ENCODE results near the gene PKD2.
"Not testable (repeated sequence)": the region's sequence is repeated elsewhere in the genome, so short reads cannot be mapped to it uniquely, and the experiment has no call there.

PKD2 gene

GRCh38 chr4:88077911-88078524 is 70.6 kb downstream of the PKD2 start:
- no peak for DNase-seq

DNA sequence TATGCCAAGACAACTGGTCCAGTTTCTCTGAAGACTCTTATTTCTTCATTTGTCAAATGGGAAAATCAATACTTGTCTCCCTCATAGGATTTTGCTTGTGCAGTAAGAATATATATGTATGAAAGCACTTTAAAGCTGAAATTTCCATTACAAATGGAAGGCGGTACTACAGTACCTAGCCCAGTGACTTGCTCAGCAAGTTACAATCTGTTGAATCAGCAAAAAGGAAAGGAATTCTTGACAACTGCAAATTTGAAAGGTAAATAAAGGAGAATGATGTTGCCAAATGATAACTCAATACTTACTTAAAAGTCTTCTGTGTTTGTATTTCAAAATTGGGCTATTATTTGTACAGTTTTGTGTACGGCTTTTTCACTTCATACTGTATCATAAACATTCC is 71.1 kb downstream of the PKD2 start:
- DNase-seq, result no peak

DNA sequence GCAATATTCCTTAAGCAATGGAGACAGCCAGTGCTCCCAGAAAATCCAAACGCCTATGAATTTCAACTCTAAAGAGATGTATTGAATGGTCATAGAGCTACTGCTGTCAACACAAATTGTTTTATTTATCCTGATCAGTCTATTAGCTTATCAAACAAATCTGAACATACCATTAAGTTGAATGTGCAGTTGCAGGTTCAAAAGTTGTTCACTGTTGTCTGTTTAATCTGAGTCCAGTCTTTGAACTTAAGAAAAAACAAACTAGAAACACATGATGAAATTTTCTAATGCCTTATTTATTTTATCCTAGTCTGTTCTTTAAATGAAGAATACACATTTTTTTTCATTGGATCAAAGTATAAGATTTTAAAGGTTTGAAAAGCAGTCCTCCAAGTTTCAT is 73.2 kb downstream of the PKD2 start:
- DNase-seq, result no peak

GRCh38 chr4:88087004-88087403 is 79.6 kb downstream of the PKD2 start:
- no peak for DNase-seq

DNA sequence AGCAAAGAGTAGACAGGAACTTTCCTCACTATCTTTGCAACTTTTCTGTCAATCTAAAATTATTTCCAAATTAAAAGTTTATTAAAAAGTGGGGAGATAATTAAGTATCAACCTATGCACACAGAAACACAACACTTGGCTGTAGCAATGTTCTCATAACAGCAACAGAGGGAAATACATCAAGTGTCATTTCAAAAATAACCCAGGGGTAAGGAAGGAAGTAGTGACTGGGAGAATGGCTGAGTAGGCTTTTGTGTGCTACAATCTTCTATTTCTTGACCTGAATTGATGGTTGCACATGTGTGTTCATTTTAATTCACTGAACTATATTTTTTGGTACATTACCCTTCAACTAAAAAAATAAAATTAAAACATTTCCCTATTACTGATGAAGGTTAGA is 83.5 kb downstream of the PKD2 start:
- DNase-seq, result no peak

DNA sequence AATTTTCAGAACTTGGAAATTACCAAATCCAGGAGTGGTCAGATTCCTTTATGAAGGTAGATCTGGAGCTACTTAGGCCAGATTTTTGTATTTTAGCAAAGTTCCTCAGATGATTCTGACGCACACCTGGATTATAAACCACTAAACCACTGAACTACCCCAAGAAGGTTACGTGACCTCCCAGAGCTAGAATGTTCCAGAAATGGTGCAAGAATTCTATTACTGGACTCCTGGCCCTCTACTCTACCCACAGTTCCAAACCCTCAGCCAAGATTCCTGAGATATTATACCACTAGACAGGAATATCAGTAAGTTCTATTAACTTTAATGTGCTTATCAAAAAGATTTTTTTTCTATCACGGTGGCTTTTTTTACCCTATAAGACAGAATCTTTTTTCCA is 83.9 kb downstream of the PKD2 start:
- DNase-seq, result no peak

DNA sequence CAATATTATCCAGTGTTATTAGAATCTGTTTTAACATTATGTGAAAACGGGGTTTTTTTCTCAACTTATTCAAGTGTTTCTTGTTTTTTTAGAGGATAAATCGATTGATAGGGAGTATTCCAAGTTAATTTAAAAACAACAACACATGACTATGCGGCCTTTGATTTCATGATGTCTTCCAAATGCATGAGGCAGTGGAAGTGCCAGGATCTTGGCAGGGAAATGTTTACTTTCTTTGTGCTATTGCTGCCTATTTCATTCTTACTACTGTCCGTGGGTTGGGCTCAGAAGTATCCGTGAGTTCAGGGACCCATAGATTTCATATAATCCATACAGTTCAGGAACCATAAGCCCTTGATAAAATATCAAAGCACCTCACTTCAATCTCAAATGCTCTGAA is 86.4 kb downstream of the PKD2 start:
- DNase-seq, result no peak

DNA sequence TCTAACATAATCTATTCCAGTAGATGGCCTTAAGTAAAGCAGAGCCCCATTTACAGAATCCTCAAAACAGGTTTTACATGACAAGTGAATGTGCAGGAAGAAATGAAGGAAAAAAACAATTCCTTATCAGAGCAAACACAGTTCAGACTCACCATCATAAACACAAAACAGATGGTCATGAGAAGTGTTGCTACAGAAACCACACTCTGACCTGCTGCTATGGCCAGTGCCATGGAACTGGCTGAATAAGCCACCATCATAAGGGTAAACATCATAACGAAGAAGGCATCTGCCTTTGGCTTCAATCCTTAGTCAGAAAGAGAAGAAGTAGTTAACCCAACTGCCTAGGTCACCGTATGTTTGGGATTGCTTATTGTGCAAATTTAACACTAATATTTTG is 89.9 kb downstream of the PKD2 start:
- peak; percentile 24 for DNase-seq

GRCh38 chr4:88097781-88098180 is 90.3 kb downstream of the PKD2 start:
- DNase-seq, result no peak

DNA sequence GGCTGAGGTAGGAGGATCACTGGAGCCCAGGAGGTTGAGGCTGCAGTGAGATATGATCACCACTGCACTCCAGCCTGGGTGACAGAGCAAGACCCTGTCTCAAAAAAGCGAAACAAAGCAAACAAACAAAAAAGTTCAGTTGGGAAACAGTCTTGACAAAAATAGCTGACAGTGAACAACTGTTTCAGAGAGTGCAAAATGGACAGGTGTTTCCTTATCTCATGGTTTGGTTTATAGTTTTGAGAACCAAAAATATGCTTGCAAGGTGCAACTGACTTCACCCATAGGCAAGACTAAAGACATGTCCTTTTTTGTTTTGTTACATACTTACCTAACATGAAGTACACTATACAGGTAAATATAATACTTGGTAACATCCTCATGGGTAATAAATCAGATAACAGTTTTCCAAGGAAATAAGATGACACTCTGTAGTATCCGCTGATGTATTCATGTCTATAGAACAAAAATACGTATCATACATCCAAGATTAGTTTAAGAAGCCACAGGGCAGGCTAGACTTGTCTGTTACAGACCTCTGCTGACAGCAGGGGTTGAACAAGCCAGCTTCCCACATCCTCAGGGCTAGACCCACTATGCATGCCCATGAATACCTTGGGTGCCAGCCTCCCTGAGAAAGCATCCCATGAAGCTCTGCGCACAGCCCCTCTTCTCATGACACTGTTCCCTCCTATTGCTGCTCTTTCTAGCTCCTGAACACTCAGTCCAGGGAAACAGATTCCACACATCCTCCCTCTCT is 91.7 kb downstream of the PKD2 start:
- DNase-seq, result no peak

- DNase-seq, result no peak
These were observed 93.7 kb downstream of the PKD2 start for GRCh38 chr4:88101165-88101564.

DNA sequence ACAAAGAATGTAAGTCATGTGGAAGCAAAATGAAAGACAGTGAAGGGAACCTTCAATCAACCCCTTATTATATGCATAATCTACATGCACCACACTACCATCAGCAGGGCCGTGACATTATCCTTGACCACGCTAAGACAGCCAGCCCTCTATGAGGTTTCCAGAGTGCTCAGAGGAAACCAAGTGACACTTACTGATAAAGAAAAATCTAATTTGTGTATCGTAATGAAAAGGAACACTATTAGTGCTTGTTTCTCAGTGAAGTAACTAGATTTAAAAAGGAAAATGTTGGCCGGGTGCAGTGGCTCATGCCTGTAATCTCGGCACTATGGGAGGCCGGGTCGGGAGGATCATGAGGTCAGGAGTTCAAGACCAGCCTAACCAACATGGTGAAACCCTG is 94.6 kb downstream of the PKD2 start:
- no peak for DNase-seq

DNA sequence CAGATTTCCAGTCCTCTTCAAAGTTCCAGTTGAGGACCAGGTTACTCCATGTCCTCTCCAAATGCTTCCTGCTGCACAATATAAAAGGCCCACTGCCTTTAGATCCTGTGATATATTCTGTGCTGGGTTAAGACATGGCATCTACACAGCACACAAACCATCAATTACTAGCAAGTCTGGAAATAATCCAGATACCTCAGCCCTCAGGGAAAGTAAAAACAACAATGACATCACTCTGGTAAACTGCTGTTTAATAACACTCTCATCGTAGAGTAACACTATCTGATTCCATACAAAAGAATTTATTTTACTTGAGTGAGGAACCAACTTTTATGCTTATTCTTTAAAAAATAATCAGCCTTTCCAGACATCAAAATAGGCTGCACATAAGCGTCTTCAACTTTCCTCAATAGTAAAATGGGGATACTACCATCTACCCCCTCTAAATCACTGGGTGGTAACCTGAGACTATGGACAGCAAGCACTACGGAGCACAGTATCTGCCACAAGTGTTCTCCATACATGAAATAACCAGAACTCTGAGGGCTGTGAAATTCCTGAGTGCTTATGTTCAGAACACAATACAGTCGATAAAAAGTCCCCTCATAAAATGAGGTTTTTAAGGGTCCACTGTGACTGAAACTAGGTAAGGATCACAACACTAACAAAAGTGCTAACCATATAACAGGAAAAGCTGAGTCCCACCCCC is 97.6 kb downstream of the PKD2 start:
- peak; percentile 5 for DNase-seq

DNA sequence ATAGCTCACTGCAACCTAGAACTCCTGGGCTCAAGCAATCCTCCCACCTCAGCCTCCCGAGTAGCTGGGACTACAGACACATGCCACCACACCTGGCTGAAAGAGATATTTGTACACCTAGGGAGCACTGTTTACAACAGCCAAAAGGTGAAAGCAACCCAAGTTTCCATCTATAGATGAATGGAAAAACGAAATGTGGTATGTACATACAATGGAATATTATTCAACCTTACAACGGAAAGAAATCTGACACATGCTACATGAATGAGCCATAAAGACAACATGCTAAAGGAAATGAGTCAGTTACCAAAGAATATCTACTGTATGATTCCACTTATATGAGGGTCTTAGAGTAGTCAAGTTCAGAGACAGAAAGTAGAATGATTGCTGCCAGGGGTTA is 98.8 kb downstream of the PKD2 start:
- DNase-seq, result no peak

DNA sequence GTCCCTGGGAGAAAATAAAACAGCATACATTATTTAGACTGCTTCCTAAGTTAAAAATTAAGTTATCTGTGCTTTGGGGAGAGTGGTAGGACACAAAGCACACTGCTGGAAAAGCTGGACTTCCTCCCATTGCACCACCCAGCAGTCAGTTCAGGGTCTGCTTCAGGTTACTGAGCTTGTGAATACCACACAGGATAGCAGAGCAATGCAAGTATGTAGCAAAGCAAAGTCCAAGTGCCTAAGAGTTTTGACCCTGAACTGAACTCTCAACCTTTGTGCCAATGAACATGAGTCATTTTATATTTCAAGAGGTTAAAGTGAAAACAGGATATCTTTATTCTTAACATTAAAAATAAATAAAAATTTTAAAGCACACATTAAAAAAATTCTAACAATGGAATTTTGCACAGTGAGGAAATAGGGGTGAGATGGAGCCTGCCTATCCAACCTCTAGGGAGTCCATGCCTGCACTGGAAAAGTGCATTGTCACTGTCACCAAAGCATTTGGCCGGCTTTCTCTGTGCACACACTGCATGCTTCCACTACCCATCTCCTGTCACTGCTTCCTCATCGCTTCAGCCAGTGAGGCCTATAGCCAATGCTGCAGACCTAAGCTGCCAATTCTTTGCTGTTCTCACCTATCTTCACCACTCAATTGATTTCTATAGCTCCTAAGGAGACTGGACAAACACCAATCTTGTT is 100.1 kb downstream of the PKD2 start:
- peak; percentile 71 for DNase-seq

- not testable (repeated sequence) for DNase-seq
These were observed 100.7 kb downstream of the PKD2 start for GRCh38 chr4:88108108-88108465.

GRCh38 chr4:88108747-88109122 is 101.3 kb downstream of the PKD2 start:
- DNase-seq, result no peak

DNA sequence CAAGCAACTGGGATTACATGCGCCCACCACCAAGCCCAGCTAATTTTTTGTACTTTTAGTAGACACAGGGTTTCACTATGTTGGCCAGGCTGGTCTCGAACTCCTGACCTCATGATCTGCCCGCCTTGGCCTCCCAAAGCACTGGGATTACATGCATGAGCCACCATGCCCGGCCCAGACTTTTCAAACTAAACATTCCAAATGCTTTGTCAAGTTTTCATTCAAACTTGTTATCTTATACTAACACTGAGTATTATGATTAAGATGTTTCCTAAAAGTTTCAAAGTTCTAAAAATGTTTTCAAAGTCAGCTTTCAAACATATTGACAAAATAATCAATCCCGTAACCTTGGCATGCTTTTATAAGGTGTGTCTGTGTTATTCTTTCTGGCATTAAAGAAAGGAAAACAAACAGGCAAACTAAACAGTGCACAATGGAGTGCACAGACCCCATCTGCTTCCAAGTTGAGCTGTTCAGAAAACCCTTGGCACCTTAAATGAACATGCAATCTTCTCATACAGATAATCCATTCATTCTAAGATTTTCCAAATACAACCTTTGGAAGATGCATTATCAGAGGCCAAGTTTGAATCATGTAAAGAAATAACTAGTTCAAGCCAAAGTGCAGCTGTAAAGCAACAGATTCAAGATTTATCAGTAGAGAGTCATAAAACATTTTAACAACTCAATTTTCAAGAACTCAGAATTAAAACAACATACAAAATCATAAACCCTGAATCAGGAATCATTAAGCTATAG is 101.9 kb downstream of the PKD2 start:
- no peak for DNase-seq

- no peak for DNase-seq
These were observed 103.4 kb downstream of the PKD2 start for GRCh38 chr4:88110826-88111225.

DNA sequence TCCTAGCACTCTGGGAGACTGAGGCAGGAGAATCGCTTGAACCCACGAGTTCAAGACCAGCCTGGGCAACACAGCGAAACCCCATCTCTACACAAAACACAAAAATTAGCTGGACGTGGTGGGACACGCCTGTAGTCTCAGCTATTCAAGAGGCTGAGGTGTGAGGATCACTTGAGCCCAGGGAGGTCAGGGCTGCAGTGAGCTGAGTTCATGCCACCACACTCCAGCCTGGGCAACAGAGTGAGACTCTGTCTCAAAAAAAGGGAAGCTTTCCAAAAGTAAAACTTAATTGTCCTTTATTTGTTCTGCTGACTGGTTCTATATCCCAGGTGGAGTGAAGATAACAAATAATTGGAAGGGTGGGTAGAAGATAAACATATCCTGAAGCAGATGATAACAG is 105.4 kb downstream of the PKD2 start:
- DNase-seq, result no peak

GRCh38 chr4:88115587-88115986 is 108.2 kb downstream of the PKD2 start:
- DNase-seq, result no peak

DNA sequence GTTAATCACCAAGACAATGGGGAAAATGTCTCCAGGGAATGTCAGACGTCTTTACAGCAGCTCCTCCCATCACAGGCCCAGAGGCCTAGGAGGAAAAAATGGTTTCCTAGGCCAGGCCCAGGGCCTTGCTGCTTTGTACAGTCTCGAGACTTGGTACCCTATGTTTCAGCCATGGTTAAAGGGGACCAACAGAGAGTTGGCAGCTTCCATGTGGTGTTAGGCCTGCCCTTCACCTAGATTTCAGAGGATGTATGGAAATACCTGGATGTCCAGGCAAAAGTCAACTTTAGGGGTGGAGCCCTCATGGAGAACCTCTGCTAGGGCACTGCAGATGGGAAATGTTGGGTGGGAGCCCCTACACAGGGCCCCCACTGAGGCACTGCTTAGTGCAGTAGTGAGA is 112.5 kb downstream of the PKD2 start:
- peak; percentile 11 for DNase-seq

DNA sequence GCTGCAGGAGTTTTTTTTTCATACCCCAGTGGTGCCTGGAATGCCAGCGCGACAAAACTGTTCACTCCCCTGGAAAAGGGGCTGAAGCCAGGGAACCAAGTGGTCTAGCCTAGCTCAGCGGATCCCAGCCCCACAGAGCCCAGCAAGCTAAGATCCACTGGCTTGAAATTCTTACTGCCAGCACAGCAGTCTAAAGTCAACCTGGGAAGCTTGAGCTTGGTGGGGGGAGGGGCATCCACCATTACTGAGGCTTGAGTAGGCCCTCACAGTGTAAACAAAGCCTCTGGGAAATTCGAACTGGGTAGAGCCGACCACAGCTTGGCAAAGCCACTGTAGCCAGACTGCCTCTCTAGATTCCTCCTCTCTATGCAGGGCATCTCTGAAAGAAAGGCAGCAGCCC is 114.8 kb downstream of the PKD2 start:
- peak; percentile 9 for DNase-seq
